Fibroblast of skin of right quadriceps (primary cell): ENCODE measurements around the gene KCTD16.

Experiments used
- DNase-seq: peaks from one replicate; pipeline ENCODE4 v3.0.0-alpha.2; 2013

KCTD16 gene

DNA sequence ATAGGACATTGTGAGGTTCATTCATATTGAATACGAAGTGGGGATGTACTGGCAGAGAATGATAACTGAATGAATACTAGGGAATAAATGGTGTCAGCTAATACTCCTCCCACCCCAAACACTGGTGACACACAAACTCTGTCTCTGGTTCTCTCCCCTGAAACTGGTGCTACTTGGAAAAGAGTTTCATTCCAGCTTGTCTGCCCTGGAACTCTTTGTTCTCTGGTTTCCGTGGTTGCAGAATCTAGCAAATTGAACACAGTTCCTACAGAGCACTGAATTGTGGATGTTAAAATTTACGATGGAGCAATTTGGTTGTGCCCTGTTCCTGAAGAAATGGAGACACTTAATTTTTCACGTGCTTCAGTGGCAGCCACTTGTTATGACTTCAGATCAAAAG is 181.7 kb downstream of the KCTD16 start:
- DNase-seq, result no peak

- DNase-seq, result no peak
These were observed 182.2 kb downstream of the KCTD16 start for GRCh38 chr5:144352732-144353317.

DNA sequence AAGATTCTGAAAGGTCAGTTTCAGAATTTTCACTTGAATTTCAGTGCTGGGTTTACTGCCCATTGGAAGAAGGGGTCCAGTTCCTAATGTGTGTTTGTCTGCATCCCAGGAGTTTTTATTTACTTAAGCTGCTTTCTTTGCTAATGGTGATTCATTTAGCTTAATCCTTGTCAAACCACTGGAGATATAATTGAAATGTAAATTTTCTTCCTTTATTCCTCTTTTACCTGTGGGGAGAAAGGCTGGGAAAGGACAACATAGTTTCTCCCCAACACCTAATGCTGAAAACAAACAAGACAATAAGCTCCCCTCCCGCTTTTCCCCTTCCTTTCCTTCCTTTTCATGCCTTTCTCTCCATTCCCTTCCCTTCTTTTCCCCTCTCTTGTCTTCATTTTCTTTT is 185.8 kb downstream of the KCTD16 start:
- DNase-seq, result no peak

GRCh38 chr5:144361406-144361805 is 190.7 kb downstream of the KCTD16 start:
- DNase-seq, result no peak

DNA sequence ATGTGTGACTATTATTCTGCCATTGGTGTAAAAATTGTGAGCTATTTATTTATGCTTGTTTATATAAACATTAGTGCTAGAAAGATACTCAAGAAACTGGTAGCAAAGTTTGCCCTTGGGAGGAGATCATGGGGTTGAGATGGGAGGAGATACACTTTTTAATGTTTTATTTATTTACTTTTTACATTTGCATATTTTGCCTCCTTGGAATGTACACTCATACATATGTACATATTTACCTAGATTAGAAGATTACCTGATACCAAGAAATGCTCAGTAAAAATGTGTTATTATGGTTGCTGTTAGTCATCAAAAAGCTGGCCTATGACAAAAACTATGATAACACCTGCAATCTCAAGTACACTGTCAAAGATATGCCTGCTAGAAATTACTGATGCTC is 195.2 kb downstream of the KCTD16 start:
- DNase-seq, result no peak

DNA sequence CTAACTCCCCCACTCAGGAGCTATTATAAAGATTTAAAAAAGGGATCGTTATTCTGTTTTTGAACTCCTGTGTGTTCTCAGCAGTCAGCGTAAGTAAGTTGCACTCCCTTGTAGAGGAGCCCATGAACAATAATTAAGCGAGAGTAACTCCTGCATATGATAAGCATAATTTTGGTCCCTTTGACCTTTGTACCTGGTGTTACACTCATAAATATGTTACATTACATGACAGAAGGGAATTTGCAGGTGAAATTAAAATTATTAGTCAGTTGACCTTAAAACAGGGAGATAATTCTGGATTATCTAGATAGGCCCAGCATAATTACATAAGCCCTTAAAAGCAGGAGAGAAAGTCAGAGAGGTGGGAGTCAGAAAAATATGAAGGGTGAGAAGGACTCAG is 197.3 kb downstream of the KCTD16 start:
- no peak for DNase-seq

DNA sequence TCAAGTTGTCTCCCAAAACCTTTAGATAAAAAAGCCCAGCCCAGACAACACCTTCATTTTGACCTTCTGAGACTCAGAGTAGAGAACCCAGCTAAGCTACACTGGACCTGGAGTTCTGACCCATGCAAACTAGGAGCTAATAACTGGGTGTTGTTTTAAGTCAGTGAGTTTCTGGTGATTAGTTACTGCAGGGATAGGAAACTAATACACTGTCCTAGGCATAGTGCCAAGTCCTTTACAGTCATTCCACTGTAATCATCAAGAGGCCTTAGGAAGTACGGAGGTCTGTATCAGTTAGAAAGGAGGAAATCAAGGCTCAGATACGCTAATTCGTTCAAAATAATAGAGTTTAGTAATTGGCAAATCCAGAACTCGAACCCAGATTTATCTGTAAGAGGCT is 197.9 kb downstream of the KCTD16 start:
- peak; percentile 13 for DNase-seq

GRCh38 chr5:144369006-144369405 is 198.3 kb downstream of the KCTD16 start:
- no peak for DNase-seq

- no peak for DNase-seq
These were observed 199.6 kb downstream of the KCTD16 start for GRCh38 chr5:144370273-144370672.

- DNase-seq, result no peak
These were observed 204.0 kb downstream of the KCTD16 start for GRCh38 chr5:144374637-144375036.

DNA sequence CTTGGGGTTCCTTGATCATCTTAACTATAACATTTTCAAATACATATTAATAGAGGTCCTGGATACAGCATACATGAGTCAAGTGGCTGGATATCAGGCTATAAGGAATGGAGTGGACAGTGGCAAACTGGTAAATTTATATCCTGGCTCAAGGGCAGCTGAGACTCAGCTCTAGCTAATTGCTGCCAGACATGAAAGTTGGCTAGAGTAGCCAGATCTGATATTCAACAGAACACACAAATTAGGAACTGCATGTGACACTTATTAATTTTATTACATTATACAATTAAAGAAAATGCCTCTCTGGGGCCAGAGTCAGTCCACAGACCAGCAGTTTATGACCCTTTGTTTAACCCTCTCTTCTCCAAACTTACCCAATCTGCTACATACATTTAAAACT is 206.5 kb downstream of the KCTD16 start:
- DNase-seq, result no peak

GRCh38 chr5:144378681-144379080 is 208.0 kb downstream of the KCTD16 start:
- no peak for DNase-seq

DNA sequence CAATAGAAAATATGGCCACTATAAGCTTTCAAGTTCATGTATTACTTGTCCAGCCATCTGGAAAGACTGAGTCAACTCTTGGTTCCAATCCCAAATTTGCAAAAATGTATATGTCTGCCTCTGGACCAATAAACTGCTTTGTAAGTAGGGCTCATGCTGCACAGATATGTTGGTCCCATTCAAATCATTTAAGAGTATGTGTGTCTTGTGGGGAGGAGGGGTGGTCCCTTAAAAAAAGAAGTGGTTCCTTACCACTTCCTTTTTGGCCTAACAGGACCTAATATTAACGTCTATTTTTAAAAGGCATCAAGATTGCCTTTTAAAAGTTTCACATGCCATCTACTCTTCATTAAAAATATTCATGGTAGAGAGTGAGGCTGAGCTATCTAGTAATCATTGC is 214.9 kb downstream of the KCTD16 start:
- no peak for DNase-seq

DNA sequence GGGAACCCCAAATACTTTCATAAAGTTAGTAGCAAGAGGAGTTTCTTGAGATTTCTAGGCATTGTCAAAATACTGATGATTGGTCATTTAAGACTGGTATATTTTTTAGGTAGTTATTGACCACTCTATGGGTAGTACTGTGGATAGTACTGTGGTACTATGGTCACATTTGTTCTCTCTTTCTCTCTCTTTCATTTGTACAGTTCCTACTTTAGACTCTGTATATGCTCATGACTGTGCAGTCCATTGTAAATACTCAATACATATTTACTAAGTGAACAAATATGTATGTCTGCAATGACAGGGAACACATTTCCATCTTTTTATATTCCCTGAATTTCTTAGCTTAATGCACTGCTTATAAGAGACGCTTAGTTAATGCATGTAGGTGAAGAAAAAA is 215.6 kb downstream of the KCTD16 start:
- no peak for DNase-seq

- DNase-seq, result no peak
These were observed 219.5 kb downstream of the KCTD16 start for GRCh38 chr5:144390133-144390532.

- no peak for DNase-seq
These were observed 220.4 kb downstream of the KCTD16 start for GRCh38 chr5:144391044-144391443.

DNA sequence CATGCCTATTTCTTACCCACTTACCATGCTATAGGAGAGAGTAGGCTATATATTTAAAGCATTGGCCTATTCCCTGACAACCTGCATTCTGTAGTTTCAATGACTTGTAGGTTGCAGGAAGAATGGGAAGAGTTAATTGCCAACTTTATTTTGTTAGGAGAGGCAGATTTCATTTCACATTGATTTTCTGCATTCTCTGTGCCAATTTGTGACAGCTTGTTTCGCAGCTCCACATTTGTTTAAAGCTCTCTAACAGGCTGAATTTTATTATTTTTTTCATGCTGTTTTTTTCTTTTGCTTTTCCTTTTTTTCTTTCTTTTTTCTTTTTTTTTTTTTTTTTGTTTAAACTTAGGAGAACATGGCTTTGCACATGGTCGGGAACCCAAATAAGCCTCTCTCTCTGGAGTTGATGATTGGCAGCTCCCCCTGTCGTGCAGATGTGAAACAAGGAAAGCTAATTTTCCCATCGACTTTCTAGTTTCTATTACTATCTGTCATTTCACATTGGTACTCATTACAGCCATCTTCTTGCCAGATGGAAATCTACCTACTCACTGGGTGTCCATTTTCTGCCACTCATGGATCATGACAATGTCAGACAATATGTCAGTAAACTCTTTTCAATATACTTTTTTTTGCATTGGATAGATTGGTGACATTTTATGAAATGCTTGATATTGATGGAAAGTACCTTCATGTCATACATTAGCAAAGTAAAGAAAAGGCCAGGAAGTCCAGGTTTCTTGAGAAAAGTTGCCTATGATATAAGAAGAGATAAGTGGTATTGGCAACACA is 223.2 kb downstream of the KCTD16 start:
- DNase-seq, result no peak

DNA sequence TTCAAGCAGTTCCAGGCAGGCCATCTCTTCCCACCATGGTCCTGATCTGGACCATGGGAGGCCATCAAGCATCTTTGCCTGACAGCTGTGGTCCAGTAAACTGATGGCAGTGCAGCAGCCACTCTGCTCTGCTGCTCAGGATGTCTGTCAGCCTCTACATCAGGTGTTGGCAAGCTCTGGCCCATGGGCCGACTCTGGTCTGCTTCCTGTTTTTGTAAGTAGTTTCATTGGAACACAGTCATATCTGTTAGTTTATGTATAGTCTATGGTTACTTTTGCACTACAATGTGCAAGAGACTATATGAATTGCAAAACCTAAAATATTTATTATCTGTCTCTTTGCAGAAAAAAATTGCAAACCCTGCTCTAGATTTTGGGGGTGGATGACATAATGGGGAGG is 225.0 kb downstream of the KCTD16 start:
- DNase-seq, result no peak

DNA sequence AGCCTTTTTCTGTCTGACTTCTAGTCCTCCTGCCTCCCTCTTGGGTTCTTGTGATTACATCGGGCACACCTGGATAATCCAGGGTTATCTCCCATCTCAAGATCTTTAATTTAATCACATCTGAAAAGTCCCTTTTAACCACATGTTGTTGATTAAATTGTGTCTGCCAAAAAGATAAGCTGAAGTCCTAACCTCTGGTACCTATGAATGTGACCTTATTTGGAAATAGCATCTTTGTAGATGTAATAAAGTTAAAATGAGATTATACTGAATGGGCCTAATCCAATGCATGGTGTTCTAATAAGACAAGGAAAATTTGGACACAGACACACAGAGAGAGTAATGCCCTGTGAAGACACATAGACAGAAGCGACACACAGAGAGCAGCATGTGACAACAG is 232.4 kb downstream of the KCTD16 start:
- DNase-seq, result no peak

- DNase-seq, result no peak
These were observed 233.2 kb downstream of the KCTD16 start for GRCh38 chr5:144403817-144404420.

DNA sequence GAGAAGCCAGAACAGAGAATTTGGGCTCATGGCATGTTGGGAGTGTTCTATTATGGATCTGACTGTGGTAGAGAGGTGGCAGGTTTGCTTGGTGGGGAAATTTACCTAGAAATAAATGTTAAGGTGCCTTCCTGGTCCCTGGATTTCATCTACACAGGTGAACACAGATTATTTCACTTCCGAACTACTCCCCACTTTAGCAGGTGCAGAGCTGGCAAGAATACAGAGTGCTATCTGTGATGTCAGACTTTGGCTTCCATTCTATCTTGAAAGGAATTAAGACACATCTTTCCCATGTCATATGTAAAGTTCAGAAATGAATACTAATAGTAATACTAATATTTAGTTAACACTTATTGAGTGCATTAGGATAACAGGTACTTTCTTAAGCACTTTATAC is 234.0 kb downstream of the KCTD16 start:
- no peak for DNase-seq

GRCh38 chr5:144405991-144406390 is 235.3 kb downstream of the KCTD16 start:
- no peak for DNase-seq

DNA sequence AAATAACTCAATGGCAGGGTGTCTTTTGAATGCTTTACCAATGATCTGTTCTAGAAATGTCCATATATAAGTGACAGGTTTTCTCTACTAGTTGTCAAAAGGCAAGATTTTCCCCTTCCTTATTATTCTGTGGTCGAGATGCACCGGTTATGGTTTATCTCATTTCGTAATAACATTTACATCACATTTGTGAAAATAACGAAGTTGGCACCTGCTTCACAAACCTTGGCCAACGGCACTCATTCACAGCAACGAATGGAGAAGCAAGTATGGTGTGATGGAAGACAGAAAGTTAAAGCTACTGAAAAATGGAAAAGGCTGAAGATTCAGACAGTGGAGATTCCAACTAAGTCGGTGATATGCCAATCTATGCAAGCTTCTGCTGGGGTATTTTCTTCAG is 235.8 kb downstream of the KCTD16 start:
- DNase-seq, result no peak

DNA sequence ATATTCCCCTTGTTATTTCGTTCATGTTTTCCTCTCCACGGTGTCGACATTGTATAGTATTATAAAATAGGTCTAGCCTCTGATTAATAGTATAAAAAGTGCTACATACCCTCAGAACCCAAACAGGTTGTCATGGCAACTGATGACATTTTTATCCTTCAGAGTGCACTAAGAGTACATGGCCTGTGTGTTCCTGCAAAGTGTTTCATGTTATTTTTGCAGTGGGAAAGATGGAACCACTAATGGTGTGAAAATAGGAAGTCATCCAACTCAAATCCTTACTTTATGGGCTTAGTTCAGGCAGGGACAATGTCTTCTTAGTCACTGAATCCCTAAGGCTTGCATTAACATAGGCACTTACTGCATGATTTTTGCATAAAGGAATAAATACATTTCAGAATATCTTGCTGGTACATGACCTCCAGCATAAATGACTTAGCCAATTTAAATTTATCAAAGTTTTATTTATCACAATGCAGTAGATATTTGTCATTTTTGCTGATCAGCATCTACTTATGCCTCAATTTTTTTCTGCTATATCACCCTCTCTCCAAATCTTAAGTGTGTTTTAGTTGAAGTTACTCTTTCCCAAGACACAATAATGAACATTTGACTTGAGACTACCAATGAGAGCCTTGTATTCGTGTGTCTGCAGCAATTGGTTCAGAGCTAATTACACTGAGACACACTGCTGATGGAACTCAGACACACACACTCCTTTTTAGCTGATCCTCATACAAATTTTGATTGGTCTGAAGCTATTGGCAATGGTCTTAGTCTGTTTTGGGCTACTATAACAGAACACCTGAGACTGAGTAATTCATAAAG is 243.7 kb downstream of the KCTD16 start:
- no peak for DNase-seq
